Measurements from ENCODE around the gene NLRC4.

The NLRC4 gene

GRCh38 chr2:32229635-32230034, 35.1 kb downstream of the NLRC4 start:
- TF ChIP-seq, protein P1, sequence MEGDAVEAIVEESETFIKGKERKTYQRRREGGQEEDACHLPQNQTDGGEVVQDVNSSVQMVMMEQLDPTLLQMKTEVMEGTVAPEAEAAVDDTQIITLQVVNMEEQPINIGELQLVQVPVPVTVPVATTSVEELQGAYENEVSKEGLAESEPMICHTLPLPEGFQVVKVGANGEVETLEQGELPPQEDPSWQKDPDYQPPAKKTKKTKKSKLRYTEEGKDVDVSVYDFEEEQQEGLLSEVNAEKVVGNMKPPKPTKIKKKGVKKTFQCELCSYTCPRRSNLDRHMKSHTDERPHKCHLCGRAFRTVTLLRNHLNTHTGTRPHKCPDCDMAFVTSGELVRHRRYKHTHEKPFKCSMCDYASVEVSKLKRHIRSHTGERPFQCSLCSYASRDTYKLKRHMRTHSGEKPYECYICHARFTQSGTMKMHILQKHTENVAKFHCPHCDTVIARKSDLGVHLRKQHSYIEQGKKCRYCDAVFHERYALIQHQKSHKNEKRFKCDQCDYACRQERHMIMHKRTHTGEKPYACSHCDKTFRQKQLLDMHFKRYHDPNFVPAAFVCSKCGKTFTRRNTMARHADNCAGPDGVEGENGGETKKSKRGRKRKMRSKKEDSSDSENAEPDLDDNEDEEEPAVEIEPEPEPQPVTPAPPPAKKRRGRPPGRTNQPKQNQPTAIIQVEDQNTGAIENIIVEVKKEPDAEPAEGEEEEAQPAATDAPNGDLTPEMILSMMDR (IDR thresholded peaks at IDR 0.05; ENCODE audit: insufficient read depth, low read length, poor library complexity, severe bottlenecking) = no peak
- TF ChIP-seq EZH2phosphoT487 (conservative IDR thresholded peaks at IDR 0.05; ENCODE audit: low read length) = no peak
- H2AFZ ChIP-seq (ENCODE audit: low read depth, low read length, severe bottlenecking) = no peak overlapping the region

GRCh38 chr2:32228181-32228580, 36.5 kb downstream of the NLRC4 start:
- Histone ChIP-seq H3K27me3 (ENCODE audit: low read length) (no peaks in the 10 kb centered on the region), H3K9ac (ENCODE audit: low read length) (no peak overlapping the region), H3F3A (ENCODE audit: insufficient read depth) (peaks cover 8% of the 10 kb centered on the region; the same call in 1 of the 2 replicates), H3K9me2 (replicated peaks; ENCODE audit: insufficient read depth, low read length) (no peaks in the 10 kb centered on the region), H2AFZ (ENCODE audit: low read depth, low read length, severe bottlenecking) (no peak overlapping the region), H3K4me3 (ENCODE audit: insufficient read depth, low read length, poor library complexity, severe bottlenecking) (no peak overlapping the region), H3K79me2 (ENCODE audit: insufficient read depth, low read length) (no peaks in the 10 kb centered on the region), H4K20me1 (ENCODE audit: low read depth, low read length) (no peaks in the 10 kb centered on the region), H3K4me2 (ENCODE audit: low read depth, low read length, poor library complexity, severe bottlenecking) (no peak overlapping the region), H3K36me3 (ENCODE audit: low read length) (no peaks in the 10 kb centered on the region), H3K9me3 (ENCODE audit: insufficient read depth, low read length) (no peaks in the 10 kb centered on the region), H3K27ac (ENCODE audit: low read depth, low read length) (no peak overlapping the region)
- TF ChIP-seq, protein P1 (IDR thresholded peaks at IDR 0.05; ENCODE audit: insufficient read depth, low read length, poor library complexity, severe bottlenecking) = no peak
- no peak for TF ChIP-seq EZH2phosphoT487 (conservative IDR thresholded peaks at IDR 0.05; ENCODE audit: low read length)

More at GRCh38 chr2:32229635-32230034, 35.1 kb downstream of the NLRC4 start:
- H3K4me3 ChIP-seq (ENCODE audit: insufficient read depth, low read length, poor library complexity, severe bottlenecking) = no peak overlapping the region
- H3K27ac ChIP-seq (ENCODE audit: low read depth, low read length) = no peak overlapping the region
- no peak overlapping the region for H3K4me2 ChIP-seq (ENCODE audit: low read depth, low read length, poor library complexity, severe bottlenecking)
- H3K9me2 ChIP-seq (replicated peaks; ENCODE audit: insufficient read depth, low read length) = no peaks in the 10 kb centered on the region
- H3K9ac ChIP-seq (ENCODE audit: low read length) = no peak overlapping the region
- H3F3A ChIP-seq (ENCODE audit: insufficient read depth) = peaks cover 8% of the 10 kb centered on the region; the same call in 1 of the 2 replicates
- no peaks in the 10 kb centered on the region for H3K9me3 ChIP-seq (ENCODE audit: insufficient read depth, low read length)
- H4K20me1 ChIP-seq (ENCODE audit: low read depth, low read length) = no peaks in the 10 kb centered on the region
- no peaks in the 10 kb centered on the region for H3K79me2 ChIP-seq (ENCODE audit: insufficient read depth, low read length)
- no peaks in the 10 kb centered on the region for H3K36me3 ChIP-seq (ENCODE audit: low read length)
- no peaks in the 10 kb centered on the region for H3K27me3 ChIP-seq (ENCODE audit: low read length)

DNA sequence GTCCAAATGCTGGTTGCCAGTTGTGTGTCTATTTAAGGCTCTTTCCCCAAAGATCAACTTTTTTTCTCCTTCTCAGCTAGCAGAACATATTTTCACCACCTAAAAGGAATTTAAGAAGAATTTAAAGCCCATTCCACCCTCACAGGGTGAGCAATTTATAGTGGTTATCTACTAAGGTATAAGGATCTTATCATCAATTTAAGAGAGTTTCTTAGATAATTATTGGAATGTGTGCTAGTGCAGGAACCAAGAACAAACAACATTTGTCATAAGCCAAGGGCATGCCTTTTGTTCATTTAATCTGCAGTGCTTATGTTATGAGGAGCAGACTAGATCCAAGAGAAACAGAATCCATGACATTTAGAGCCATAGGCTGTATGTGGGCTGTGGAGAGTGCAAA, 37.2 kb downstream of the NLRC4 start:
- Histone ChIP-seq H3K79me2 (ENCODE audit: insufficient read depth, low read length) (no peaks in the 10 kb centered on the region), H3K9ac (ENCODE audit: low read length) (no peak overlapping the region), H3K4me3 (ENCODE audit: insufficient read depth, low read length, poor library complexity, severe bottlenecking) (no peak overlapping the region), H3K4me2 (ENCODE audit: low read depth, low read length, poor library complexity, severe bottlenecking) (no peak overlapping the region), H3K9me3 (ENCODE audit: insufficient read depth, low read length) (no peaks in the 10 kb centered on the region), H3K36me3 (ENCODE audit: low read length) (no peaks in the 10 kb centered on the region), H3F3A (ENCODE audit: insufficient read depth) (peaks cover 8% of the 10 kb centered on the region; the same call in 1 of the 2 replicates), H2AFZ (ENCODE audit: low read depth, low read length, severe bottlenecking) (no peak overlapping the region), H3K27me3 (ENCODE audit: low read length) (no peaks in the 10 kb centered on the region), H4K20me1 (ENCODE audit: low read depth, low read length) (no peaks in the 10 kb centered on the region), H3K9me2 (replicated peaks; ENCODE audit: insufficient read depth, low read length) (no peaks in the 10 kb centered on the region), H3K27ac (ENCODE audit: low read depth, low read length) (no peak overlapping the region)
- TF ChIP-seq, protein P1 (IDR thresholded peaks at IDR 0.05; ENCODE audit: insufficient read depth, low read length, poor library complexity, severe bottlenecking) = no peak
